HG03159 (cell line): ENCODE data around the gene ITGAE.

ENCODE experiments used
- ATAC-seq: cut with Tn5 transposase; IDR thresholded peaks from one replicate; pipeline ENCODE4 v1.9.1; 2021; ENCODE audit warnings: mild to moderate bottlenecking, moderate library complexity; ENCODE audit not compliant: unreplicated experiment

ITGAE gene

DNA sequence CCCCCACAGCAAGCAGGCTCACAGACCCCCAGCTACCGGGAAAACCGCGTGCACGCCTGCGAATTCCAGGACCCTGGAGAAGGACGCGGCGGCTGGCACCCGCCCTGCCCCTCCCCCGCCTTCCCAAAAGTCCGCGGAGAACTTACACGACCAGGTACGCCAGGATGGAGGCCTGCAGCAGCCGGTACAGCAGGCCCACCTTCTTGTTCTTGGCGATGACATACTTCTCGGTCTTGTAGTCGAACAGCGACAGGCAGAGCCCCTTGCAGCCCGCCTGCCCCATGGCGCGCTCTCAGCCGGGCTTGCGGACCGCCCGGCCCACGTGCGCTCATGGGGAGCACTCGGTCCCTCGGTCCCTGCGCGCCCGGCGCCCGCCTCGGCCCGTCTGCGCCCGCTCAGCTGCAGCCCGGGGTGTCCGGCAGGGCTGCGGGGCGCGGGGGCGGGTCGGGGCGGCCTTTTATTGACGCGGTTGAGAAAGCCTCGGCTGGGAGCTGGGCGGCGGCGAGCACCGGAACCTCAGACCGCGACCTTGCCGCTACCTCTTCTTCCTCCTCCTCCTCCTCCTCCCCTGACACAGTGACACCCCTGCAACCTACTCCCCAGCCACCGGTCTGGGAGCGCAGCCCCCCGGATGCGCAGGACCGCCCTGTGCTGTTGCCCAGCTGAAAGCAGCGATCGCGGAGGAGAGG, 105.1 kb downstream of the ITGAE start, which contains the start of gene P2RX5:
Gene P2RX5 (minus strand): TSS at position 433 of the 689 bp plus-strand sequence. CDS start 150 bp downstream, at position 283.
- no peak for ATAC-seq

- no peak for ATAC-seq
Measured at GRCh38 chr17:3695129-3695722, 105.8 kb downstream of the ITGAE start.

DNA sequence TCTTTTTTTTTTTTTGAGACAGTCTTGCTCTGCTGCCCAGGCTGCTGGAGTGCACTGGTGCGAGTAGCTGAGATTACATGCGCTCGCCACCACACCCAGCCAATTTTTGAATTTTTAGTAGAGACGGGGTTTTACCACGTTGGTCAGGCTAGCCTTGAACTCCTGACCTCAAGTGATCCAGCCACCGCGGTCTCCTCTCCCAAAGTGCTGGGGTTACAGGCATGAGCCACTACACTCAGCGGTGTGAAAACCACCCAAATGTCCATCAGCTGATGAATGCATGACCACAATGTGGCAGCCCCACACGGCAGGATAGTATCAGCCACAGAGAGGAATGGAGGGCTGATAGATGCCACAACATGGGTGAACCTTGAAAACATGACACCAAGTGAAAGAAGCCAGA, 107.2 kb downstream of the ITGAE start:
- peak; percentile 64 for ATAC-seq

DNA sequence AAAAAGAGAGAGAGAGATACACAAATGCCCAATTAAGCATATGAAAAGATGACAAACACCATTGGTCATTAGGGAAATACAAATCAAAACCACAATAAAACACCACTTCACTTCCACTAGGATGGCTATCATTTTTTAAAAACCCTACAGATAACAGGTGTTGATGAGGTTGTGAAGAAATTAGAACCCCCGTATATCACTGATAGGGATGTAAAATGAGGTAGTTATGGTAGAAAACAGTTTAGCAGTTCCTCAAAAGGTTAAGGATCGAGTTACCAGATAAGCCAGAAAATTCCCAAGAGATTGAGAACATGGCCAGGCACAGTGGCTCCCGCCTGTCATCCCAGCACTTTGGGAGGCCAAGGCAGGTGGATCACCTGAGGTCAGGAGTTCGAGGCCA, 107.8 kb downstream of the ITGAE start:
- no peak for ATAC-seq

DNA sequence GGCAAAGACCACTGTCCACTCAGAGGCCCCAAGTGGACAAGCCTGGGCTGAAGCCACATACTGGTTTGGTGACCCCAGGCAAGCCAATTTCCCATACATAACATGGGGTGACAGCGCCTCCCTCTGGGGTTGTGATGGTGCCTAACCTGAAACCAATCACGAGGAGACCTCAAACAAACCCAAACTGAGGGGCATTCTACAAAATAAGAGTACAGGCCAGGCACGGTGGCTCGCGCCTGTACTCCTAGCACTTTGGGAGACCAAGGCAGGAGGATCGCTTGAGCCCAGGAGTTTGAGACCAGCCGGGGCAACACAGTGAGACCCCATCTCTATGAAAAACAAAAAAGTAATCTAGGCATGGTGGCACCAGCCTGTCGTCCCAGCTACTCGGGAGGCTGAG, 108.6 kb downstream of the ITGAE start:
- no peak for ATAC-seq

- ATAC-seq = no peak
Measured at GRCh38 chr17:3691617-3692067, 109.3 kb downstream of the ITGAE start.

- ATAC-seq = no peak
Measured at GRCh38 chr17:3690094-3690715, 110.8 kb downstream of the ITGAE start.

DNA sequence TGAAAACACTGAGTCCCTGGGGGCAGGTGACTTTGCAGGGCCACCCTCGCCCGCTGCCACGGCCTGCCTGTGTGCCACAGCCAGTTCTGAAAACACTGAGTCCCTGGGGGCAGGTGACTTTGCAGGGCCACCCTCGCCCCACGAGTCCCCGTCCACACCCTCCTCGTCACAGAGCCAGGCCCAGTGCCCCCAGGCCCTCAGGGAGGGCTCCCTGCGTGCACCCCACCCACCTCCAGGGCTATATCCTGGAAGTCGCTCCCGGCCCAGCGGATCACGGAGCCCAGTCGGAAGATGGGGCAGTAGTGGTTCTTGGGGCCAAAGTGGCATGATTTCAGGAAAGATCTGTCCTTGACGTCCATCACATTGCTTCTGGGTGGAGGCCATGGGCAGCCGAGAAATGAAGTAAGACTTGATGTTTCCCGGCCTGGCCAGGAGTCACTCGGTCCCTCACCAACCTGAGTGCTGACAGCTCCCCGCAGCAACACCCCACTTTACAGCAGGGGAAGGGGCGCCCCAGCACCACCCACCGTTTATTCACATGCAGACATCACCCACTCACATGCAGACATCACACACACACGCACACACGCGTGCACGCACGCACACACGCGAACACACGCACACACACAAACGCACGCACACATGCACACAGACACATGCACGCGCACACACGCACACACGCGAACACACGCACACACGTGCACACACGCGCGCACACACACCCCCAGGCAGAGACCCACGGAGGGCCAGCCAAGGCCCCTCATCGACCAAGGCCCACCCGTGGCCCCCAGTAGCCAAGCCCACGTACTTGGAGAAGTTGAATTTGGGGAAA, 111.5 kb downstream of the ITGAE start:
- ATAC-seq = no peak

GRCh38 chr17:3688852-3689261, 112.1 kb downstream of the ITGAE start:
- ATAC-seq = no peak

DNA sequence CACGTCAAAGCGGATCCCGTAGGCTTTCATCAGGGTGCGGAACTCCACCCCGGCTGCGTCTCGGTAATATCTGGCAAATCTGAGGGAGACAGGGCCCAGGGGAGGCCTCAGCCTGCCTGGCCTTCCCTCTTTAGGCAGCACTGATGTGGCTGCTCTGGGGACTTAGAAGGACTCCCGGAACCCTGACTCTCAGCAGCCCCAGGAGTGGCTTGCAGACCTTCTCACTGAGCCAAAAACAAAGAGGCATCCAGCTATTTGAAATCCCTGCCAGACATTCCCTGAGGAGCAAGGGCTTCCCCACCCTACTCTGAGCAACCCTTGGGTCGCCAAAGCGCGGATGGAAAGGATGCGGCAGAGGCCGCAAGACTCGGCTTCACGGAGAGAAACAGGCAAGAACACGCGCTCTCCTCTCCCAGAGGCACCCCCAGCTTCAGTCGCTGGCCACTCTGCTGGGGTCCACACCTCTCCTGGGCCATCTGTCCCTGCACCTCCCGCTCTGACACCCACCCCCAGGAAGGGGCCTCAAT, 112.9 kb downstream of the ITGAE start:
- ATAC-seq = no peak

DNA sequence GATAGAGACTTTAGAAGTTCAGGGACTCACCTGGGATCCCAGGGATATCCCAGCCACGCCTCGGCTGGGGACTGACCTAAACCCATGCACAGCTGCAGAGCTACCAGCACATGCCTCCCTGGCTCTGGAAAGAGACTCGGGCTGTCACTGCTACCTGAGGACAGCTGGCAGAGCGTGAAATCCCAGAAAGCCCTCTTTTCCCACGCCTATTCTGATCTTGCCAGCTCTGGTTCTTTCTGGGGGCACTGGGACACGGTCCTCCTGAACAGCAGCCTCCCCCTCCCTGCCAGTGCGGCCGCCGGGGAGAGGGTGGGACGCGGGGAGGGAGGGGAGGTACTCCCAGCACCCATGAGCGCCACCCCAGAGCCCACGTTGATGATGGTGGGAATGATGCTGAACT, 115.8 kb downstream of the ITGAE start:
- ATAC-seq = no peak

GRCh38 chr17:3683054-3683511, 117.9 kb downstream of the ITGAE start:
- ATAC-seq = no peak

GRCh38 chr17:3682033-3682432, 119.0 kb downstream of the ITGAE start:
- no peak for ATAC-seq

DNA sequence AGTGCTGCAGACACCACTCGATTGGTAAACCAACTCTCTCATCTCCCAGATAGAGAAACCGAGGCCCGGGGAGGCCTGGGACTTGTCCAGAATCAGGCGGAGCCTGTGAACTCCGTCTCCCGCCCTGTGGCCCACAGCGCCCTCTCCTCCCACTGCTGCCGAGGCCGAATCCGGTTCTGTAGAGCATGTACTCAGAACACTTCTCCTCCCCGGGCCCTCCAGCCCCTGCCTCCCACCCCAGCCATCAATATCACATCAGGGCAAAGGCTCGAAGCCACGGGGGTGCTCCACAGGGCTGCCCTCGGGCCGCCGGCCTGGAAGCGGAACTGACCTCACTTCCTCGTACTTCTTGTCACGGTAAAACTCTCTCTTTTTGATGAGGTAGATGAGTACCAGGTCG, 119.4 kb downstream of the ITGAE start:
- no peak for ATAC-seq

DNA sequence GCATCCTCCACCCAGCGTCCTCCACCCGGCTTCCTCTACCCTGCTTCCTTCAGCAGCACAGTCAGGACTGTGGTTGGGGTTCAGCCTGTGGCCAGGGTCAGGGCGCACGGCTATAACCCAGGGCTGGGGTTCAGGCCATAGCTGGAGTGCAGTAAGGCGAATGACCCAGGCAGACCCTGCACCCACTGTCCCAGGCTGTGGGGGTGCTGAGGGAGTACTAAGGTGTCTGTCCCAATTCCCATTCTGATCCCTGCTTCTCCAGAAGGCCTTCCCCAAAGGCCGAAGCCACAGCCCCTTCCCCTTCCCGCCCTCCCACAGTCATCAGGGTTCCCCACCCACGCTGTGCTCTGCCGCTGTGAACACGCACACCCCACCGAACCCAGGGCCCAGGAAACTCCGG, 119.9 kb downstream of the ITGAE start:
- ATAC-seq = no peak

- ATAC-seq = no peak
Measured at GRCh38 chr17:3679531-3680126, 121.4 kb downstream of the ITGAE start.

- no peak for ATAC-seq
Measured at GRCh38 chr17:3678821-3679530, 122.0 kb downstream of the ITGAE start.

GRCh38 chr17:3678095-3678820, 122.7 kb downstream of the ITGAE start:
- ATAC-seq = no peak

DNA sequence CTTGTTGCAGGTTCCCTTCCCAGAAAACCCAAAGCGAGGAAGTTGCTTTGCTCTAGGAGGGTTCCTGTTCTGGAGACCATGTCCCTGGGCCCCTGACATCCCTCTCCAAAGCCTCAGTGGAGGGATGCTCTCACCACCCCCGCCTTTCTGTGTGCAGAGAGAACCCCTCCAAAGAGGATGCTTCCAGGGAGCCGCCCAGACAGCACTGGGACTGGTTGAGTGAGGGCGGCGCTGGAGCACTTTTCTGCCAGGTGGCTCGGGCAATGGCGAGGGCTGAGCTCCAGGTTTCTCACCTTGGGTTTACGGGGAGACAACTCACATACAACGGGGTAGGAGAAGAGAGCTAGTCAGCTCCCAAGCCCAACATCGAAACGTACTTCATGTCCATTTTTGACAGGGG, 125.1 kb downstream of the ITGAE start:
- ATAC-seq = no peak
